ENCODE measurements around the gene ATF5.
"Not testable (repeated sequence)": the region's sequence is repeated elsewhere in the genome, so short reads cannot be mapped to it uniquely, and the experiment has no call there.

The ATF5 gene

DNA sequence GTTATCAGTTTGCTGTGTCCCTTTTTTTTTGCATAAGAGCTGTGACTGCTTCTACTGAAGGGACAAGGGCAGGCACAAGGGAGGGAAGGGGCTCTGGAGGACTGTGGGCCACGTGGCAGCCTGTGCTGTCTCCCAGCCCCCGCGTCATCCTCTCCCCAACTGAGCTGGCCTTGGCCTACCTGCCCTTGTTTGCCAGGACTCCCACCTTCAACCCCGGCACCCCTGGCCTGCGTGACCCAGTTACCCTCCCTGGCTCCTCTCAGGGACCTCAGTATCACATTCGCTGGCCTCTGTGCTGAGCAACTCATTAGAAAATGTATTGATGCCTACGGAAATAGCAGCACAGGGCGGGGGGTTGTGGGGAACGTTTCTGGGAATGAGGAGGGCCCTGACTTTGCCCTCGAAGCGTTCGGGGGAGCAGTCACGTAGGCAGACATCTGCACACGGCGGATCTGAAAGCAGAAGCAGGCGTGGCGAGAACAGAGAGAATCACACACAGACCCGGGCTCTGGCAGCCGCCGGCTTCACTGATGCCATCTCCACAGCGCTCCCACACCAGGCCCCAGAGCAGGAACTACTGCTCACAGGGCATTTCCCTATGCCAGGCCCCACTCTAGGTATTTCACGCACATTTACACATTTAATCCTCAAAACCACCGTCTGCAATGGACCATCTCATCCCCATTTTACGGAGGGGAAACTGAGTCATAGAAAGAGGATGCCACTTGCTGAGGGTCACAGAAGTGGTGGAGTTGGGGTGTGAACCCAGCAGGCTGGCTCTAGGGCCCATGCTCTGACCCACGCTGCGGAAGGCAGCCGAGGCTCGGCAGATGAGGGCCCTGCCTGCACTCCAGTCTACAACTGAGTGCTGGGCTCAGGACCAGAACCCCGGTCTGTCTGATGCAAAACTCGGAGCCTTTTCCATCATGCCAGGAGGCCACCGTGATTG, 5.7 kb upstream of the ATF5 start:
- no peak for DNase-seq

DNA sequence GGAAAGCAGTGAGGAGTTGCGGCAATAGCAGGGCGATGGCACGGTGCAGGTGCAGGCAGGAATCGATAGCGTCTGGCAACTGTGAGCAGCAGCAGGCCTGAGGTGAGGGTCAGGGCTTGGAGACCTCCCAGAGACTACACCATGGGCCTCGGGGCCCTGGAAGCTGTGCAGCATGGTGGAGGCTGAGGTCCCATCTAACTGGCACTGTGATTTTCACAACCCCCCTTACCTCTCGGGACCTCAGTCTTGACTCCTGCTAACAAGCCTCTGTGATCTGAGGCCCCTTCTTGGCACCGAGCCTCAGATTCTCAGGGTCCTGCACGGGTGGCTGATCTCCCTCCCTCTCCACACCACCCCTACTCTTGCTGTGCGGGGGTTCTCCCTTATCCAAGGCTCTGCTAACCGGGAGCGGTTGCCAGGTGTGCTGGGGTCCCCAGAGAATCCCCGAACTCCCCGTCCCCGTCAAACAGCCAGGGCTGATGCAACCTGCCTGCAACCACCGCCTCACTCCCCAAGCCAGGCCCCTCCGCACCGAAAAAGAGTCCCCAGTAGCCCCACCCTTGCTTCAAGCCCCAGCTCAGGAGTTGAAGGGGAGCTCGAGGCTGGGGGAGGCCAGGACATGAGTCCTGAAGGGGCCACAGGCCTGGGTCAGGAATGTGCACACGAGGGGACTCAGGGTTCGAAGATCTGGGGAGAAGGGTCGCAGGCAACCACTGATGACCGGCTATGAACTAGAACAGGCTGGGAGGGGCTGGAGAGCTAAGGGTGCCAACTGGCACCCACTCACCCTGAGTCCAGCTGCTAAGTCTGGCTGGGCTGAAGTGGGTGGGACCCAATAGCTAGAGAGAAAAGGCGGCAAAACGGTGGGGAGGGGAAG, 4.8 kb upstream of the ATF5 start:
- no peak for DNase-seq

DNA sequence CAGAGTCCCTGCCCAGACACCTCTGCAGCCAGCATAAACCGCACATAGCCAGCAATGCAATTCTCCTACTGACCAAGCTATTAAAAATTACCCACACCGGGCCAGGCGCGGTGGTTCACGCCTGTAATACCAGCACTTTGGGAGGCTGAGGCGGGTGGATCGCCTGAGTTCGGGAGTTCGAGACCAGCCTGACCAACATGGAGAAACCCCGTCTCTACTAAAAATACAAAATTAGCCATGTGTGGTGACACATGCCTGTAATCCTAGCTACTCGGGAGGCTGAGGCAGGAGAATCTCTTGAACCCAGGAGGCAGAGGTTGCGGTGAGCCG, 4.2 kb upstream of the ATF5 start:
- not testable (repeated sequence) for DNase-seq

DNA sequence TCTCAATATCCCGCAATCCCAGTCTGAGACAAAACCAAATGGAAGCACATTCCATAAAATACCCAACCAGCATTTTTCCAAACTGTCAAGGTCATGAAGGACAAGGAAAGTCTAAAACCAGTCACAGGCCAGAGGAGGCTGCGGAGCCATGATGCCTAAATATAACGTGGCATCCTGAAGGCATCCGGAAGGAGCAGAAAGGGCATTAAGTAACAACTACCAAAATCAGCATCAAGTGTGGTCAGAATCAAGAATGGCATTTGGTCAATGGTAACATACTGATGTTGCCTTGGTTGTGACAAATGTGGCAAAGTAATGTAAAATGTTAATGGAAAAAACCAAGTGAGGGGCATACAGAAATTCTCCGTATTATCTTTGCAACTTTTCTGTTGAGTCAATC, 3.5 kb upstream of the ATF5 start:
- DNase-seq = no peak

DNA sequence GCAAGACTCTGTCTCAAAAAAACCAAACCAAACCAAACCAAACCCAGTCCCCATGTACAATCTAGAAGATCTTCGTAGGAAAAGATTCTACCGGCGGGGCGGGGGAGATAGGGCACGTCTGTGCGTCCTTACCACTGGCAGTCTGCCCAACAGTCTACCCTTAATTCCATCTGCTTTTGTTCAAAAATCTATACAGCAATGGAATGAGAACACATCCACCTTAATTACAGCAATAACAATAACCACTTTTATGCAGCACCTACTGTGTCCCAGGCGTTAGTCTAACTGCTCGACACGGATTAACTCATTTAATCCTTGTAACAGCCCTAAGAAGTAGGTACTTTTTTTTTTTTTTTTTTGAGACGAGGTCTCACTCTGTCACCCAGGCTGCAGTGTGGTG, 2.5 kb upstream of the ATF5 start:
- no peak for DNase-seq

DNA sequence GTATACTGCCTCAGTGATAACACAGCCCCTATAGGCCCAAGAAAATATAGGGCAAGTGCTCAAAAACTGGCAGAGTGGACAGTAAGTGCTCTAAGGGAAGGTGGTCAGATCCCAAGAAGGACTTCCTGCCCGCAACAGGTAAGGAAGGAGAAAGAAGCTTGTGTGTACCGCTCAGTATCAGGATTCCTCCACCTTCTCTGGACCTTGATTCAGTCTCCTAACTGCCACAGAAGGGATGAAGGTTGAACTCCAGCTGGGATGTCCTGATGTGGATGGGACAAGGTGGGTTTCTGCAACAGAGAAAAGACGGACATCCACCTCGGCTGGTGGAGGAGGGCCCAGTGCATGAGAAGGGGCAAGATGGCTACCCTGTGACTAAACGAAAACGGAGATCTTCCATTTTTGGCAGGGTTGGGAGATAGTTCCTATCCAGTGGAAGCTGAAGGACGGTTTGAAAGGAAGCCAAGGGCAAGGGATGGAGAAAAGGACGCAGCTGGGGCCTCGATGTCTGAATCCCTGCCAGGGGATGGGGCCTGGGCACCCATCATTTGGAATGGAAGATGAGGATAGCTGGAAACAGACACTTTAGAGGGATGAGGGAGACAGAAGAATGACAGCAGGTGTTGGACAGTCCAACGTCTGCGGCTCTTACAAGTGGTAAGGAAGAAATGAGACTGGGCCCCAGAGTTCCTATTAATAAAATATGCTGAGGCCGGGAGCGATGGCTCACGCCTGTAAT, 1.3 kb upstream of the ATF5 start:
- no peak for DNase-seq

DNA sequence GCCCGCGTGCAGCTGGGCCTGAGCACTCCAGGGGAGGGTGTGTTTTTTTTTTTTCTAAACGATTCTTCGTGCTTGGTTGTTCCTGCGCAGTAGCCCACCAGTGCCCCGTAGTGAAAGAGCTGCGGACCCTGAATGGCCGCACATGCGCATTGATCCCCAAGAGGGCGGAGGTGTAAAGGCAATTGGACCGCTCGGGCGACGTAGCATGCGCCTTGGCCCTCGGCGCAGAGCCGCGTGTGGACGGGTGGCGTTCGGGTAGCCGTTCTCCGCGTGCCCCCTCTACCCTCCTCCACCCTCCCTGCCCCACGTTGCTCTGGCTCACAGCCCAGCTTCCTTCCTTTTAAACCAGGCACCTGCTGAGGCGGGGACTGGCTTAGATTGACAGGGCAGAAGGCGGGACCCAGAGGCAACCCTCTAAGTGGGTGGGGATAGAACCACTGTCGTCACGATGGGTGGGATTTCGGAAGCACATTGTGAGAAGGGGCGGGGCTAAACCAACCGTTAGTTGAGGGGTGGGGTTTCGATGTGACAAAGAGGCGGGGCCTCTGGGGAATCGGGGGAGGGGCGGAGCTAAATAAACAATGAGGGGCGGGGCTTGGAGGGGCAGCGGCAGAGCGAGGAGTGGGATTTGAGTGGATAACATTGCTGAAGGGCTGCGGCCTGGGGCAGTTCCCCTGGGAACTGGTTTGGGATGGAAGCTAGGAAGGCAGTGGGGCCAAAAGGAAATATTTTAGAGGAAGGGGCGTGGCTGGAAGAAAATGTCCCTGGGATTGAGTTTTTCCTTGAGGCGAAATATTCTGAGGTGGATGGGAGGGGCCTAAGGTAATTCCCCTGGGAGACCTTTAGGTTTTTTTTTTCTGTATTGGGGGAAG, 842 bp downstream of the ATF5 start:
- DNase-seq = peak; percentile 99

DNA sequence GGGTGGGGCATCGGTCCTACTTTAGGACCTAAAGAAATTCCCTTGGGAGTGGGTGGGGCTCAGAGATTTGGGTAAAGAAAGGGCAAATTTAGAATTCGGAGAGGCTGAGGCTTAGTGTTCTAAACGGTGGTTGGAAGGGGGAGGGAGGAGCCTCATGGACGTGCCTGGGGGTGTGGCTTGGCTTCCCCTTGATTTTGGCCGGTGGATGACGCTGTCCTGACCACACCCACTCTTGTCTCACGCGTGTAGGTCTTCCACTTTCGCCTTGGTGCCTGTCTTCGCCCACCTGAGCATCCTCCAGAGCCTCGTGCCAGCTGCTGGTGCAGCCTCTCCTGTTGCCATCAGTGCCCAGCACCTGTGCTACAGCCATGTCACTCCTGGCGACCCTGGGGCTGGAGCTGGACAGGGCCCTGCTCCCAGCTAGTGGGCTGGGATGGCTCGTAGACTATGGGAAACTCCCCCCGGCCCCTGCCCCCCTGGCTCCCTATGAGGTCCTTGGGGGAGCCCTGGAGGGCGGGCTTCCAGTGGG, 1.5 kb downstream of the ATF5 start:
- DNase-seq = no peak

DNA sequence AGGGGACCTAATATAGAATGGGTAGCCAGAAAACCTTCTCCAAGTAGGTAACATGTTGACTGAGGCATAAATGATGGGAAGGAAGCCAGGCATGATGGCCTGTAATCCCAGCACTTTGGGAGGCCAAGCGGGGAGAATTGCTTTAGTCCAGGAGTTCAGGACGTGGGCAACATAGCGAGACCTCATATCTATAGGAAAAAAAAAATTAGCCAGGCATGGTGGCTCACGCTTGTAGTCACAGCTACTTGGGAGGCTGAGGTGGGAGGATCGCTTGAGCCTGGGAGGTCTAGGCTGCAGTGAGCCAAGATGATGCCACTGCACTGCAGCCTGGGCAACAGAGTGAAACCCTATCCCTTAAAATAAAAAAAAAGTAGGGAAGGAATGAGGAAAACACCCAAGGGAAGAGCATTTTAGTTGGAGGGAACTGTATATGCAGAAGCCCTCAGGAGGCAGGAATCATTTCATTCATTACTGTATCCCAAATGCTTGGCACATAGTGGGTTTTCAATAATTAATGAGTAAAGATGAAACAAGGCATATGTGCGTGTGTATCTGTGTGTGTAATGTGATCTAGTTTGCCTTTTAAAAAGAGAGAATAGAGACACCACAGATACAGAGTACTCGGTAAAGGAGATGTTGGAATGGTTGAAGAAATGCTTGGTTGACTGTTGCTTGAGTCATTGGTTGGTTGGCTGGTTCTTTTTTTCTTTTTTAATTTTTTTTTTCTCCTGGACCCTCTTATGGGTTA, 2.5 kb downstream of the ATF5 start:
- DNase-seq = no peak

DNA sequence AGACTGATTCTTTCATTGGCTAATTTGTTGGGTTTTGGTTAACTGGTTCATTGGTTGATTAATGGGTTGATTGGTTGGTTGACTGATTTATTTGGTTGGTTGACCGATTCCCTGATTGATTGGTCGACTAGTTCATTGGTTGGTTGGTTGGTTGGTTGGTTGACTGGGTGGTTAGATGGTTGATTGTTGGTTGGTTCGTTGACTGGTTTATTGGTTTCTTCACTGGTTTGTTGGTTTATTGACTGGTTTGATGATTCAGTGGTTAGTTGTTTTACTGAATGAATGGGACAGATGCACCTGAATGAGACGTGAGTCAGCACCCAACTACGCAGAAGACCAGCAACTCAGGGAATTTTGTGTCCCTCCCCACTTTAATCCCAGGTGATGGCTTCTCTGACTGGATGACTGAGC, 3.0 kb downstream of the ATF5 start:
- DNase-seq = no peak

DNA sequence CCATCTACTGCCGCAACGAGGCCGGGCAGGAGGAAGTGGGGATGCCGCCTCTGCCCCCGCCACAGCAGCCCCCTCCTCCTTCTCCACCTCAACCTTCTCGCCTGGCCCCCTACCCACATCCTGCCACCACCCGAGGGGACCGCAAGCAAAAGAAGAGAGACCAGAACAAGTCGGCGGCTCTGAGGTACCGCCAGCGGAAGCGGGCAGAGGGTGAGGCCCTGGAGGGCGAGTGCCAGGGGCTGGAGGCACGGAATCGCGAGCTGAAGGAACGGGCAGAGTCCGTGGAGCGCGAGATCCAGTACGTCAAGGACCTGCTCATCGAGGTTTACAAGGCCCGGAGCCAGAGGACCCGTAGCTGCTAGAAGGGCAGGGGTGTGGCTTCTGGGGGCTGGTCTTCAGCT, 3.7 kb downstream of the ATF5 start:
- no peak for DNase-seq

DNA sequence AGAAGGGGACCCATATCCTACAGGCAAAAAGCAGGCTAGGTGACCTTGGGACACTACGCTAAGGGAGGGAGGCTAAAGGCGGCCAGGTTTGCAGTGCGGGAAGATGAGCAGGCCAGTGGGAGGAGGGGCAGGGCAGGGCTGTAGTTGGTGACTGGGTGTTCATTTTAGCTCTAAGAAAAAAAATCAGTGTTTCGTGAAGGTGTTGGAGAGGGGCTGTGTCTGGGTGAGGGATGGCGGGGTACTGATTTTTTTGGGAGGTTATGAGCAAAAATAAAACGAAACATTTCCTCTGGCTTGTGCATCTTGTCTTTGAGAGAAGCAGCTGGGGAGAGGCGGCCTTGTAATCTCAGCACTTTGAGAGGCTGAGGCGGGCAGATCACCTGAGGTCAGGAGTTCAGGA, 4.6 kb downstream of the ATF5 start:
- no peak for DNase-seq

DNA sequence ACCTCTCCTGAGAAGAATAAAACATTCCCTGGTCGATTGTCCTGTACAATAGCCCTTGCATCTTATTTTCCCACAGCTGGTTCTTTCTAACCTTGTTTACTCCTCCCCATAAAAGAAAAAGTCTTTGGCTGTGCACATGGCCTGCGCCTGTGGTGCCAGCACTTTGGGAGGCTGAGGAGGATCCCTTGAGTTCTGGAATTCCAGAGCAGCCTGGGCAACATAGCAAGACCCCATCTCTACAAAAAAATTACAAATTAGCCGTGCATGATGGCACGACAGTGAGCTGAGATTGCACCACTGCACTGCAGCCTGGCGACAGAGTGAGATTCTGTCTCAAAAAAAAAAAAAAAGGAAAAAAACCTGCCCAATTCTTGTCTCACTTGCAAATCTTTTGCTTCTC, 7.5 kb downstream of the ATF5 start:
- no peak for DNase-seq

DNA sequence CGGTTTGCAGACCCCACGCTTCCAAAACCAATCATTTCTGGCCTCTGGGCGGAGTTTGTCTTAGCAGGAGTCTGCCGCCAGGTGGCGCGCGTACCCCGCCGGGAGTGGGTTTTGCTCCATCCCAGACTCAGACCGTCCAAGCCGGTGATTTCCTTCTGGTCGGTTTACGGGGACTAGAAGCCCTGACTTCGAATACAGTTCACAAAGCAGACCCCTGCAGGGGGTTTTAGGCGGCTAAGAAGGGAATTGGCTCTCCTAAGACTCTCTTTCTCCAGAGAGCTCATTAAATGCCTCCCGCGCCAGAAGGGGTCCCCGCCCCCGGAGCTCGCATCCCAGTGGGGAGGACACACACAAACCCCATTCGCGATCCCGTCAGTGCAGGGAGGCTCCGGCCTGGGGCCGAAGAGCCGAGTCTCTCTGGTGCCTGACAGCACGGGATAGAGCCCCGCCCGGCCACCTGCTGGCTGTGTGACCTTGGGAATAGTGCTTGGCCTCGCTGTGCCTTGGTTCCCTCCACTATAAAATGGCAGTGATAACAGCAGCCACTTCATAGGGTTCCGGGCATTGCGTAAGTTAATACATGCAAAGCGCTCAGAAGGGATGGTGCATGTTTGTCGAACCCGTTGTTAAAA, 8.9 kb downstream of the ATF5 start:
- DNase-seq = peak; percentile 93

DNA sequence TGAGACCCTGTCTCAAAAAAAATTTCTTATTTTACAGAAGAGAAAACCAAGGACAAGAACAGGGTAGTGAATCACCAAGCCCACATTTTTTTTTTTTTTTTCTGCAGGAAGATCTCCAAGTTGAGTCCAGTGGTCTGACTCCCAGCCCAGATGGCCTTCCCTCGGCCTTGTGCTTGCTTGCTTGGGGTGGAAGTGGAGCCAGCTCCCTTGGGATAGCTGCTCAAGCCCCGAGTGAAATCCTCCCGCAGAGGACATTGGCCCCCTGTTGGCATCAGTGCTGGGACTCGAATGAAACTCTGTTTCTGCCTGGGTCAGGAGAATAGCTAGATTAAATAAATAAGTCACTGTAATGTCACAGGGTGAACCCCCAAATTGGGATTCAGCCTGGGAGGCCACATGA, 9.7 kb downstream of the ATF5 start:
- DNase-seq = no peak

DNA sequence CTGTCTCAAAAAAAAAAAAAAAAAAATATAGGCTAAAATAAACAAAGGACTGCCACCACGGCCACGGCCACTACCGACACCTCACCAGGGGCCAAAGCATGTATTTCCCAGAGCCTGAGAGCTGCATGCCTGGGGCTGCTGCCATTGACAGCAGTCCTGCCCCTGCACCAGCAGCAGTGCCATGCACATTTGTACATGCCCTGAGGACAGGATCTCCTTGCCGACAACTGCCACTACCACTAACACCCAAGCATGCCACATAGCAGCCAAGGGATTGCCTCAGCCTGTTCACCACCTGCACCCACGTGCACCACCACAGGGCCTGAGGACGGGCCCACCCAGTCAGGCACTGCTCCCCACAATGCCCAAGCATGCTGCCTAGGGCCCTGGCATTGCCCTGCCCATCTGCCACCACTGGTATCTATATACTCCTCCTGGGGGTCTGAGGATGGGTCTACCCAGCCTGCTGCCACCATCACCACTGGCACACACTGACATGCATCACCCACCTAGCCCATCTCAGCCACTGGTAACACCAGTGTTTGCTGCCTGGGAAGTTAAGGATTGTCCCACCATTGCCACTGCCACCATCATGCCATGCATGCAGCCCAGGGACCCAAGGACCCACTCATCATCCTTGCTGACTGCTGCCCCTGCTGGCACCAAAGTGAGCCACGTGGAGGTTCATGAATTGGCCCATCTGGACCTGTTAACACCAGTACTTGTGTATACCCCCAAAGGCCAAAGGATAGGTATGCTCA, 10.9 kb downstream of the ATF5 start:
- DNase-seq = no peak

DNA sequence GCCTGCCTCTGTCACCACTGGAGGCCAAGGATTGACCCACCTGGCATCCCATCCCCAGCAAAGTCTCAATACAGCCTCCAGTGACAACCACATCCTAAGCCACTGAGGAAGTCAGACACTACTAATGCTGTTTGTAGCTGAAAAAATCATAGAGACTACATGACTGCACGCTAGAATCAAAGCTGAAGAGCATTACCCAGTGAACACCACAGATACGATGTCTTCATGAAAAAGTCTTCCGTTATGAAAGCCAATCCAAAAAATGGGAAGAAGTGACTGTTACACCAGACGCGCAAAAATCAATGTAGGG, 11.4 kb downstream of the ATF5 start:
- no peak for DNase-seq

DNA sequence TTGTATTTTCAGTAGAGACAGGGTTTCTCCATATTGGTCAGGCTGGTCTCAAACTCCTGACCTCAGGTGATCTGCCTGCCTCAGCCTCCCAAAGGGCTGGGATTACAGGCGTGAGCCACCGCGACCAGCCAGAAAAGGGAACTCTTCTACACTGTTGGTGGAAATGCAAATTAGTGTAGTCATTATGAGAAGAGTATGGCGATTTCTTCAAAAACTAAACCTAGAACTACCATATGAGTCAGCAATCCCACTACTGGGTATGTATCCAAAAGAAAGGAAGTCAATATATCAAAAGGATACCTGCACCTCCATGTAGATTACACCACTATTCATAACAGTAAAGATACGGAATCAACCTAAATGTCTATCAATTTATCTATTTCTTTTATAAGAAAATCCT, 15.6 kb downstream of the ATF5 start:
- not testable (repeated sequence) for DNase-seq

DNA sequence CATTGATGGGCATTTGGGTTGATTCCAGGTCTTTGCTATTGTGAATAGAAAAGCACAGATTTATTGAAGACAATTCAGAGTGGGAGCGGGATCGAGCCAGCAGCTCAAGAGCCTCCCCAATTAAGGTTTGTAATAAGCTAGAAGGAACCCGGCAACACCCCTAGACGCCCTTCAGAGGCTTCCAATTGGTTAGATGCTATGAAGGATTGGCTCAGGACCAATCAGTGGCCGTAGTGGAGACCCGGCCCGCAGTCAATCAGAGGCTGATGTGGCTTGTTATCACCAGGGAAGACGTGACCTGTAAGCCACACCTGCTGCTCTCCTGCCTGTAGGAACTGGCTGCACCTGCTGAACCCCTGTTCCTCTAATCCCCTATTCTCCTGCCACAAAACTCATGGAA, 17.4 kb downstream of the ATF5 start:
- no peak for DNase-seq

All from eye (tissue), 1 donor.